HPDE6-E6E7 (cell line): ENCODE results near the gene ZCWPW2.

Source experiments
- DNase-seq: peaks from one replicate; pipeline ENCODE4 v3.0.0; 2011; ENCODE audit warnings: missing footprints; ENCODE audit errors: extremely low spot score

ZCWPW2 gene, protein sequence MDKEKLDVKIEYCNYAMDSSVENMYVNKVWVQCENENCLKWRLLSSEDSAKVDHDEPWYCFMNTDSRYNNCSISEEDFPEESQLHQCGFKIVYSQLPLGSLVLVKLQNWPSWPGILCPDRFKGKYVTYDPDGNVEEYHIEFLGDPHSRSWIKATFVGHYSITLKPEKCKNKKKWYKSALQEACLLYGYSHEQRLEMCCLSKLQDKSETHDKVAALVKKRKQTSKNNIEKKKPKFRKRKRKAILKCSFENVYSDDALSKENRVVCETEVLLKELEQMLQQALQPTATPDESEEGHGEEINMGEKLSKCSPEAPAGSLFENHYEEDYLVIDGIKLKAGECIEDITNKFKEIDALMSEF

DNA sequence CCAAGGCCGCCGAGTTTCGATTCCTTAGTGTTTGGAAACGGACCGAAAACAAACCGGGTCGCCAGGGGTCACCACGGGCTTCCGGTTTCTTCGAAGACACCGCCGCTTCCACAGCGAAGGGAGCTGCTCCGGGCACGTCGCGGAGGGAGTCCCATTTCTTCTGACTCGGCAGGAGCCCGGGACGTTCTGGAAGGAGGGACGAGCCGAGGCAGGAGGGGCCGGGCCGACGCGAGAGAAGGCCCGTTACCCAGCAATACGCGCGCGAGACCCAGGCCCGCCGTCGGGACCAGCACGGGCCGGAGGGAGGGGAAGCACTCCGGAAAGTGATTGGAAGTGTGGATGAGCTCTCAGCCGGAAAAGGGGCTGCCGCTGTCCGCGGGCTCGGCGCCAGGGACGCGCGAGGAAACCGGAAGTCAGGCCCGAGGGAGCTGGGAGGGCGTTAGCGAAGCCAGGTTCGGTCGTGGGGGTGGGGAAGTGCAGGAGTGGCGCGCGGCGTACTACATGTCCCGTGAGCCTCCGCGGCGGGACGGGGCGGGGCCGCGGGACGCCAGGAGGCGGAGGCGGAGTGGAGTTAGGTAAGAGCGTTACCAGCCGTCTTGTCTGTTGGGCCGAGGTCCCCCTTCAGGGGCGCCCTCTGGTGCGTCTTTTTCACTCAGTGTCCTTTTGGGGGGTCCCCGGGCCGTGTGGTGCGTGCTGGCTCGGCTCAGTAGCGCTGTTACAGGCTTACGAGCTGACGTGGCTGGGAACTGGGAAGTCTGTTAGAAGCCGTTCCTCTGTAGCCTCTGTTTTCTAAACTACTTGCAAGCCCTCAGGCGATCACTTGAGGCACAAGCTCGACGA, at the start of gene ZCWPW2, which contains the start of gene AZI2:
Gene ZCWPW2 (plus strand): TSS at position 93 of the 840 bp plus-strand sequence. CDS start 64,348 bp downstream, outside the sequence.
Gene AZI2 (minus strand): TSS at position 196 of the 840 bp plus-strand sequence. CDS start 8,207 bp downstream, outside the sequence.
- DNase-seq, result peak; percentile 12

DNA sequence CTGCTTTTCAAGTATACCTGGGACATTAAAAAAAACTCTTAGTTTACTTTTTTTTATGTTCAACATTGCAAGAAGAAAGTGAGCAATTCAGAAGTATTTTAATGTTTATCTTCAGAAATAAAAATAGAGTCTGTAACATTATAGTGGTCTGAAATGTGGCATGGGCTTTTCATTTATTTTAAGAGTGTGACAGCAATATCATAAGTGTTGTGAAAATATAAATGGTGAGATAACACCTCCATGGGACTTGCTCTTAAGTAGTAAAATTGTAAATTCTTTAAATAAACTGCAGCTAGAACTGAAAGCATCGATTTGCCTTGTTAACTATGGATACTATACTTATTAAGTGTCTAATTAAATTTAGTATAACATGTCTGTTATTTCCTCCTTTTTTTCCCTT, 48.8 kb upstream of the ZCWPW2 start:
- no peak for DNase-seq

DNA sequence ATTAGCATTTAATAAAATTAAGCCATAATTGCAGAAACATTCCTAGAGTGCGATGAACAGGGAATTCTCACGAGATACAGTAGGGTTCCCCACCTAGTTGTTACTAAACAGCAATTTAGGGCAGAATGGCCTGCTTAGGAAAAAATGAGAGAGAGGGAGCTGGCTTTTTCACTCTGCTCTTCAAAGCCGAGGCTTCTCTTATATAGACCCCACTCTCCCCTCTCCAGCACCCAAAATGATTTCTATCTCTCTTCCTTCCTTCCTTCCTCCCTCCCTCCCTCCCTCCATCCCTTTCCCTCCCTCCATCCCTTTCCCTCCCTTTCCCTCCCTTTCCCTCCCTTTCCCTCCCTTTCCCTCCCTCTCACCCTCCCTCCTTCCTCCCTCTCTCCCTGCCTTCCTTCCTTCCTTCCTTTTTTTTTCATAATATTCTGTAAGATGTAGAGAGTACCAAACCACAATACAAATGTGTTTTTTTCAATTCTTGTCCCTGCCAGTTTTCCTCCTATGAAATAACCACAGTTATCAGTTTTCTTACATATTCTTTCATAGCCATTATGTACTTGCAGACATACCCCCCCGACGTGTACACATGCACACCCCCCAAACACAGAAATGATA, 48.1 kb upstream of the ZCWPW2 start:
- no peak for DNase-seq

DNA sequence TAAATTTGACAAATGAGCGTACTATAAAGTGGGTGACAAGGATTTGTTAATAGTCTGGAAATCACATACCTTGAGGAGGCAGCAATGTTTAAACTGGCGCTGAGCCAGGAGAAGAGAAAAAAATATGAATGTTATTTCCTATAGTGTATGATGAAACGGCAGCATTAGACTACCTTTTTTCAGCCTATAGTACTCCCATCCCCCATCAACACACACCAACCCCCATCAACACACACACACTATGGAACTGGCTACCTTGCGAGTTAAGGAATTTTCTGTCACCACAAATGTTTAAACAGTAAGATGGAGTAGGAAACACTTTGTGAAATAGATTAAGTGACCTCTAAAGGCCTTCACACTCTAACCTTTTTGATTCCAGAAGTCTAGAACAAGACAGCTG, 46.8 kb upstream of the ZCWPW2 start:
- DNase-seq, result no peak

DNA sequence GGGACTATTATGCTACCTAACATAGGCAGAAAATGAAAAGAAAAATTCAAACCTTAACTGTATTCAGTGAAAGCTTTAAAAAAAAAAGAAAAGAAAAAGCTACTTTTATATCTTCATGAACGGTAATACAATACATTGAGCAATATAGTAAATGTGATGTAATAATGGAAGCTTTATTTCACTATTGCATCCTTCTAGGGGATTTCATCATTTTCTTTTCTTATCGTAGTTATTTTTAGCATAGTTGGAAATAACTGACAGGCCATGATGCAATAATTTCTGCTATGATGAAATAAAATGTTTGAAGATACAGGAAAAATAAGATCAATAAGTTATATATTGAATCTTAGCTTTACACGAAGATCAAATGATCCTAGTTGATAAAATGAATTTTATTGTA, 40.3 kb upstream of the ZCWPW2 start:
- no peak for DNase-seq

DNA sequence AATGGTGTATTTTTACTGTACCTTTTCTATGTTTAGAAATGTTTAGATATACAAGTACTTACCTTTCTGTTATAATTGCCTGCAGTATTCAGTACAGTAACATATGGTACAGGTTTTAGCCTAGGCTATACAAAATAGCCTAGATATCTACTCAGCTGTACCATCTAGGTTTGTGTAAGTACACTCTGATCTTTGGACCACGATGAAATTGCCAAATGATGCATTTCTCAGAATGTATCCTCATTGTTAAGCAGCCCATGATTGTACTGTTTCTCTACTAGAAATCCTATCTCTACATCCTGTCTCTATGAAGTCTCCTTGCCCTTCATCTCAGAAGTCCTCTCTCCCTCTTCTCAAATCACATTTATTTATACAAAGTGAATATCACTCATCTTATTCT, 32.8 kb upstream of the ZCWPW2 start:
- DNase-seq, result no peak

DNA sequence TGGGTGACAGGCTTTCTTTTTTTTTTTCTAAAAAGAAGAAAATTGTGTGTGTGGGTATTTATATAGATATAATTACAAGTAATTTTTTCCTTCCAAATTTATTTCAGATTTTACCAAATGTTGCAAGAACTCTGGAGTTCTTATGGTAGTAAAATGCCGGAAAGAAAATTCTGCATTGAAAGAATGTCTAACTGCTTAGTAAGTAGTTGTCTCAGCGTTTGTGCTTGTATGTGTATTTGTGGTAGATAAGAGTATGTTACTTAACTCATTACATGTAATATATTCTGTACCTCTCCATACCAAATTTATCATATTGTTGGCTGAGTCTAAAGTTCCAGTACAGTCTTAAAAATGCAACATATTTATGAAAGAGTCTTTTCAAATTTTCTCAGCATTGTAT, 32.3 kb upstream of the ZCWPW2 start:
- no peak for DNase-seq

DNA sequence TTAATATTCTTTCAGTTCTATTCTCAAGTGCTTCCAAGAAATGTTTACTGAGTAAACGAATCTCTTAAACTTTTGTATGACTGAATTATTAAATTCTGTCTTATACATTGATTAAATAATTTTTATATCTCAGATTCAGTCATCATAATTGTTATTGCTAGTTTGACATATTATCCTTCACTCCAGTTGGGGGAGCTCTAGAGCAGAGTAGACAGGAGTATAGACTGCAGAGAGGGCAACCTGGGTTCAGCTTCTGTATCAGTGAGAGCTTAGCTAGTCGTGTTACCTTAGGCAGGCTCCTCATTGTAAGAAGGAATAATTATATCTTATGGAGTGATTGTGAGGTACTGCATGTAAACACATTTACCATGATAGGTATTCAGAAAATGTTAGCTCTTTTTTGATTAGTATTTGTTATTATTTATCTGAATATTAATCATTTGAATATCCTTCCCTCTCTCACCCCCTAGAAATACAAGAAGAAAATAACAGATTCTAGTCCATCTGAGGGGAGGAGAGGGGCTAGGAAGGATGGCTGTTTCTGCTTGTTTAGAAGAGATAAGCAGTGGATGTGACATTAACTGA, 31.0 kb upstream of the ZCWPW2 start:
- DNase-seq, result peak; percentile 5

DNA sequence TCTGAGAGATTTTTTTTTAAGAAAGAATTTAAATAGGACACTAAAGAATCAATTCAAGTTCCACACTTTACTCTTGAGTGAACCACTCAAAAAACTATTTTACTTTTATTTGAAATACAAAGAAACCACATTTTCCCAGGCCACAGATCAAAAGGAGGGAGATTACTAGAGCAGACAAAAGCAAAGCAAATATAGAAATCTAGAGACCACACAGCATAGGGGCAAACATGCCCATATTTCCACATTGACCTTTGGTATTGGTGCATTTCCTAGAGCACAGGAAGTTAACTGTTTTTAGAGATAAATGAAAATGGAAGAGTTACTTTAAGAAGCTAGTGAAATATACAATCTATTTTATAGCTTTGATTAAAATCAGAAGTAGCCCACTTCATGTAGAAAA, 27.5 kb upstream of the ZCWPW2 start:
- DNase-seq, result no peak

DNA sequence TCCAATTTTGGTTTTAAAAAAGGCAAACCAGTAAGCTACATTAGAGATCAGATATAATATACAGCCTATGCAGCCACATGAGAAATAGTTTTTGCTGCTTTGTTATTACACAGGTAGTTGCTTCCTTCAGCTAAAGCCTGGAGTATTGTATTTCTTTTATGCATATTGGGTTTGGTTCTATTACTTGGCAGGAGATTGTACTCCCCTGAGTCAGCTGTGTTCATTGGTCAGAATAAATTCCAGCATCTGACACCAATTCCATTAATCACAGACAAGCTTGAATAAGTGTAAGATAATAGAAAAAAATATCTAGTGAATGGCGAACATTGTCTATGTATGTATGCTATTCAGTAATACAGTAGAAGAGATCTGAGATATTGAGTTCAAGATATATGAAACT, 26.1 kb upstream of the ZCWPW2 start:
- no peak for DNase-seq

DNA sequence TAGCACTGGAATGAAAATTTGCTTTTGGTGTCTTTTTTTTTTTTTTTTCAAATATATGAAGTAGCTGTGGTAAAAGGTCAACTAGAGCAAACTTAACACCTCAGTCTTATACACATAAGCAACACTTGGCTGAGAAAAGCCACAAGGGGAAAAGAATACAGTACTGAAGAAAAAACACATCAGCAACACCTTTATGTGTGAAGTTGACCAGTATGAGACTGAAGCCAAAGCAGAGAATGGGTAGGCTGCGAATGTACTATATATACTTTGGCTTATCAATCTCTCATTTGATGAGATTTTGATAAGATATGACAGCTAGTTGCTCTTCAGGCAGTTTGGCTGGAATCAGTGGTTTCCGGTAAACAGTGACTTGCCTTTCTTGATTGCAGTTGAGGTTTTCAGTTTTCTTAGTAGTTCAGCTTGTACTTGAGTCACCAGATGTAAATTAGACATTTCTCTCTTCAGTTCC, 22.0 kb upstream of the ZCWPW2 start:
- no peak for DNase-seq

DNA sequence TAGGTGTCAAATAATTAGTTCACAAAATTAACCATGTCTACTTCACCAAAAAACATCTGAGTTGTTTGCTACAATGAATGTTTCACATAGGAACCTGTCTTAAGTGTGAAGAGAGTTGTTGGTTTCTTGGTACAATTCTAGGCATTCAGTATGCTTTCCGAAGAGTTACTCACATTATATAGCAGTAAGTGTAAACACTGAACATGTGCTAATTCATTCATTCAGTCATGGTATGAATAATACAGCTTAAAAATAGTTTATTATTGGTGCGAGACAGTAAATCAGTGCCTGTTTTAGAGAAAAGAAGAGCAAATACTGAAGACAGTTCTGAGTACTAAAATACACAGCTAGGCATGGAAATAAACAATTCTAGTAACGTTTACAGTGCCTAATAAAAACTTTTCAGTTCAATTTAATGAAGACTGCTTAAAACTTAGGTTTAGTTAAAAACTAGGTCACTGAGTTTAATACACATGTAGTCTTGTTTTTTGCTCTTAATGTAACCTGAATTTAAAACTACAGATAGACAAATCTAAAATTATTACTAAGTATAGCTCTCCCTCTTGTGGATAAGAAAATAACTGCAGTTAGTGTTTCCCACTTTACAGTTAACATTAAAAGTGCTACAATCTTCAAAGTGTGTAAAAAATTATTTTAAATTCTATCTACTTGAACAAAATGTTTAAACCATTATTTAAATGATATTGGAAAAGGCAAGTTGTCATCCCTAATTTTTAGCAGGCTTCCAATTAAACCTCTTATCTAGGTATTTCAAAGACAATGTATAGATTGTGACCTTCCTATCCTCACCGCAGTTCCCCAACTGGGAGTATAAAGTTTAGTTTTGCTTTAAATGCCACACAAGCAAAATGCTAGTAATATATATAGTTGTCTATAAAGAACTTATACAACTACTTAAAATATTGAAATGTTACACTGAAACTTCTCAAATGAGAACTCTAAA, 20.1 kb upstream of the ZCWPW2 start:
- DNase-seq, result no peak

DNA sequence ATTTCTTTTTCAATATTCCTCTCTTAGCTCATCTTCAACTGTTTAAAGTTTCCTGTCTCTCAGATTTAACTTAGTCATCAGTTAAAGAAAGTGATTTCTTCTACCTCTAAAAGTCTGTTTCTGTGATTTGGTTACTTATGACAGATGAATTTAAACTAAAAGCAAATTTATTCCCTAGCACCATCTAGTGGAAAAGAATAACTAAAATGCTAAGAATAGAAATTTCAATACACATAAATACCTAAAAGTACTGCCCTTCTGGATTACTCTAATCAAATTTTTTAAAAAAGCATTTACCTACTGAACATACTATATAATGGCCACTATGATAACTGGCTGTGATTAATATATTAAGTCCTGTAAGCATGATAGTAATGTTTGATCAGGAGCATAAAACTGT, 14.0 kb upstream of the ZCWPW2 start:
- no peak for DNase-seq

DNA sequence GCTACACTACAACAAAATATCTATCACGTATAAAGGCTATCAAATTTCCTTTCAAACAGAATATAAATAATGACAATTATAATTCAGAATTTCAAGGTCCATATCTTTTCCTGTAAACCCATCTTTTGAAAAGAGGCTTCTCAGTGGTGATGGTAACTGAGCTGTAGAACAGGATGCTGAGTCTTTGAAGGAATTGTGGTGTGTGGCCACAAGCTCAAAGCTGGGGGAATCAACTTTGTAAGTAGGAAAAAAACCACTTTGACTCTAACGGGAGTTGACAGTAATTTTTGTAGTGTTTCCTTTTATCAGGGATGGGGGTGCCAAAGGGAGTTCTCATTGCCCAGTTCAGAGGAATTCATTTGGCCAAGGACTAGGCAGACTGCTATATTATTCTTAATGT, 13.3 kb upstream of the ZCWPW2 start:
- DNase-seq, result no peak

DNA sequence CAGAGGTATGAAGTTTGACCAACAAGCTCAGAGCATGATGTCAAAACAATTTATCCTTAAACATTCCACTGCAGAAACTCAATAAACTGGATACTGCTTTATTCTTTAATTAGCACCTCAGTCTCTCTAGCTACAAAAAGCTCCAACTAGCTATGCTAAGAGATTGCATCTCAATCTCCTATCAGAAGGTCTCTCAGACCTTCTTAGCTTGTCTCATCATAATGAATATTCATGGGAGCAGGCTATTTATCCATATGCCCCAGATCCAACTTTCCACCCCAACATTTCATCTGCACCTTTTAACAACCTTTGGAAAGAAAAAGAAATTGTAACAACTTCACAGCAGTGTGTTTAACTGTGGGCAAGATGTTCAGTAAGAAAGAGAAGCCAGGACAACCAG, 11.3 kb upstream of the ZCWPW2 start:
- no peak for DNase-seq

DNA sequence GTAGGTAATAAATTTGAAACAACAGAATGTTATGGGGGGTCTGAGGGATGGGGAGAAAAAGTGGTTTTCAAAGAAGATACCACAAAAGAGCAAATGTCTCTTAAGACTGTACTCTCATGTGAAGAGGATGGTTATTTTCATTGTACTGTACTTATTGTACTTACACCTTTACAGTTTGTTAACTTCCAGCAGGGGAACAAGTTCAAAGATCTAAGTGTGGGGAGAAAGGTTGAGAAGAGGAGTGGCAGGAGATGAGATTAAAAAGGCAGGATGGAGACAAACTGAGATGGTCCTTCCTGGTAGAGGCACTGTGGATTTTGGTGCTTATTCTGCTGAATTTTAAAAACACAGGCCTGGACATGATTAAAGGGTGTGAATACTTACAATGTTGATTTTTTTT, 5.4 kb upstream of the ZCWPW2 start:
- DNase-seq, result no peak

DNA sequence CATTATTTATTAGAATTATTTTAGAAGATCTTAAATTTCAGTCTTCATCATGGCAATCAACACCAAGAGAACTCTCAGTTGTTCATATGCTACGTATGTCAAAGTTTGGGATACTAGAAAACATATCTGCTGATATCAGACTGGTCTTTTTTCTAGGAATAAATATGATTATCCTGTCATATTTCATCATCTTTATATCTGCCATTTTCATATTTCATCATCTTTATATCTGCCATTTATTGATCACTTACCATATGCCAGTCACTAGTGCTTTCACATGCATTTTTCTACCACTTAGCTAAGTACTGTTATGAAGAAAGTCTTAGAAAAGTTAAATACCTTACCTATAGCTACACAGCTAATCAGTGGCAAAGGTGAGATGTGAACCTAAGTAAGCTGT, 2.8 kb upstream of the ZCWPW2 start:
- no peak for DNase-seq

DNA sequence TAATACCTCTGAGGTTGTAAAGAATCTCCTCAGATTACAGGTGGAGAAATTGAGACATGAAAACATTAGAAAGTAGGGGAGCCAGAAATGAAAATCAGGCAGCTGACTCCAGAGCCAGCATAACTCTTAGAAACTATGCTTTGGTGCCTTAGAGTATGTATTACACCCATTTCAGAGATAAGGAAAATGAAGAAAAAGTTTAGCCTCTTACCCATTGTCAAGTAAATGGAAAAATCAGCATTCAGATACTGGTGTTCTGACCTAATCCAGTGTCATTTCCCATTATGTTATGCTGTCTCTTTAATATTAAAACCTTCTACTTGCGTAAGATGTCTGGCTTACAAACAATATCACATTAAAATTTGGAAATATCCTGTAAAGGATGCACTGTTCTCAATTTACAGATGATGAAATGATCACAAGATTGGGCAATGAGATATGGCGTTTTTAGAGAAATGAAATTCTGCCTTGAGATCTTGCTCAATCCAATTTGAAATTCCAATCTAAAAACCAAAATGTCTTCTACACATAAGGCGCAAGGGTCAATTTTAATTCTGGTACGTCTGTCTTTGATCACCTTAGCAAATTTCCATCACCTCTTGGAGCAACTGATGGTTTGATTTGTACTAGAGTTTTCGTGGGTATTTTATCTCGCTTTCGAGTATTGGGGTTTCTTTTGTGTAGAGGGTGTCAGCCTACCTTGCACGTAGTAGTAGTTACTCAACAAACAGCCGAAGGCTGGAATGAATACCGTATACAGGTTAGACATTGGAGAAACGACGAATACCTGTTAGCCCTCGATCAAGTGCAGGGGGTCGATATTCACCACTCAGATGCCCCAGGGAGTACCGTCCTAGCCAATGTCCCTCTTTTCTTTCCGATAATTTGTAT, 902 bp upstream of the ZCWPW2 start:
- no peak for DNase-seq

DNA sequence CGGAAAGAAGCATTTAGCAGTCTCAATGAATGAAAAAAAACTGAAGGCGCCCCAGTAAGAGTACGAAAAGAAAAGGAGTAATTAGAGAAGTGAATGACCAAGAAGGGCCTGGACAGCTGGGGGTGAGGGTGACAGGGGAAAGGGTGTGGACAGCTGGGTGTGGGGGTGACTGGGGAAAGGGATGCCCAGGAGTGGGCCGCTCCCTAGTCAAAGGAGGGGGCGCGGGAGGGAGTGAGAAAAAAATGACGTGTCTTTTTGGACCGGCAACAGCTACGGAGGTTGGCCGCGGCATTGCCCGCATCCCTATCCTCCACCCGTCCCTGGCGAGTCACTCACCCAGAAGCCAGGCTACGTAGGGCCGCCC, 274 bp upstream of the ZCWPW2 start:
- DNase-seq, result peak; percentile 26

DNA sequence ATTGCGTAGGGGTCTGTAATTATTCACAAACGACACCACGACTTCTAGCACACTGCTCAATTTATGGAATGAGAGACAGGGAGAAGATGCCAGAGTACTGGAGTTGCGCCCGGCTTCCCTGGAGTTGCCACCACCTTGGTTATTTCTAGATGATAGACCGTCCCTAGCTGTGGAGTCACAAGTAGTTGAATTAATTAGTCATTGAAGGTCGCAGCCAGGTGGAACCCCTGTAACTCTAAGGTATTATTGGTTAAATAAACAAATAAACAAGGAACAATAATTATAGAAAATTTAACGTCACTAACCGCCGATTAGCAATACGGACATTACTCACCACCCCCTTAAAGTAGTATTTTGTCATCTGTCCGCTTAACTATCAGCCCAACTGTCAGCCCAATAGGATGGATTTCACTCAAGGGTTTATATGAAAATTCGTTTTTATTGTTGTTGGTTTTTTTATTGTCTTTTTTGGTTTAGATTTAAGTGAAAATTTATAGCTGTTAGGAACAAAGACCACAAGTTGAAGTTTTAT, 1.0 kb downstream of the ZCWPW2 start:
- DNase-seq, result no peak
